ENCODE data around the gene EZH2. TPM values are rescaled to one million over a fixed set of nuclear protein-coding genes. Genes with fewer than 3 reads are reported as not detected.

The EZH2 gene
- total and polyA plus RNA-seq, 2 of the 4 experiments (the other 2 are of a cell fraction) = 13.1 to 19.8 TPM

- H4K5ac ChIP-seq (ENCODE audit: low read depth, low read length) = no peak overlapping the region
- no peak overlapping the region for H2AFZ ChIP-seq (replicated peaks; ENCODE audit: low read length, poor library complexity)
- H4K8ac ChIP-seq (ENCODE audit: low read depth in 2 of 2, low read length in 2 of 2) = no peak overlapping the region
- H3K23ac ChIP-seq (ENCODE audit: low read depth, low read length) = no peak overlapping the region
- H2BK5ac ChIP-seq (ENCODE audit: low read depth, low read length, poor library complexity, severe bottlenecking) = no peak overlapping the region
- no peak for TF ChIP-seq POLR2A (IDR thresholded peaks at IDR 0.05; ENCODE audit: low read depth, low read length)
- TF ChIP-seq CEBPB (IDR thresholded peaks at IDR 0.05; ENCODE audit: low read depth, low read length) = no peak
- no peak for TF ChIP-seq CTCF (conservative IDR thresholded peaks at IDR 0.05; ENCODE audit: low read depth, low read length)
- no peak for TF ChIP-seq CHD1 (IDR thresholded peaks at IDR 0.05; ENCODE audit: low read depth, low read length)
- no peak for TF ChIP-seq ELK1 (IDR thresholded peaks at IDR 0.05; ENCODE audit: borderline replicate concordance, low read depth, low read length)
- TF ChIP-seq NFE2L2 (IDR thresholded peaks at IDR 0.05; ENCODE audit: low read depth, low read length) = no peak
- no peak overlapping the region for H3K9ac ChIP-seq (ENCODE audit: low read depth, low read length)
- H3K9me3 ChIP-seq (ENCODE audit: control insufficient read depth, insufficient read depth, low read length) = no peaks in the 10 kb centered on the region
- dilution Hi-C loops (cut with HindIII; ENCODE audit: low sequenced_read_pairs, unreplicated experiment) = no loop called here
- CTCF ChIA-PET = no interaction called here
- POLR2A ChIA-PET (ENCODE audit: unreplicated experiment) = no interaction called here
- no peak for ATAC-seq (ENCODE audit: low read depth)
- intact Hi-C loops (cut with micrococcal nuclease) = loop anchor here (5.0 kb wide), 1 partner anchor 117 kb away; no protein-coding TSS in a partner anchor
- peaks cover 2 to 4% of the 10 kb centered on the region in 2 experiments; a peak in 3 of 4 replicates for H3K79me1 ChIP-seq (ENCODE audit: low read depth in 1 of 2, low read length in 2 of 2)
- no peak overlapping the region for H4K91ac ChIP-seq (ENCODE audit: insufficient read depth, low read depth, low read length)
- BruUV-seq (replicated peaks) = no TSS peak
- H3K27me3 ChIP-seq (ENCODE audit: control insufficient read depth, insufficient read depth, low read length) = no peaks in the 10 kb centered on the region
- no peak overlapping the region for H2AK9ac ChIP-seq (replicated peaks; ENCODE audit: low read depth, low read length, poor library complexity)
- no peak overlapping the region for H3K18ac ChIP-seq (ENCODE audit: low read depth, low read length)
- no CpG with 5 or more reads among the region's 2 CpGs for WGBS, 2 experiments (ENCODE audit: extremely low coverage in 2 of 2, insufficient read length in 1 of 2)
- no peak for DNase-seq
- H3K4ac ChIP-seq (ENCODE audit: low read depth, low read length) = no peak overlapping the region
- H2BK15ac ChIP-seq (ENCODE audit: low read depth, low read length) = no peak overlapping the region
- in situ Hi-C loops (cut with MboI; ENCODE audit: low sequenced_read_pairs) = no loop called here
- no peak overlapping the region for H2BK120ac ChIP-seq (ENCODE audit: low read depth, low read length)
- H3K36me3 ChIP-seq (ENCODE audit: control insufficient read depth, insufficient read depth, low read length) = peaks cover 5% of the 10 kb centered on the region; the same call in 1 of the 2 replicates
- H2AK5ac ChIP-seq (ENCODE audit: low read depth, low read length) = no peak overlapping the region
- H3K14ac ChIP-seq (replicated peaks; ENCODE audit: low read depth, low read length) = no peak overlapping the region
- H3K4me1 ChIP-seq (ENCODE audit: control insufficient read depth, insufficient read depth, low read length) = peaks cover 2% of the 10 kb centered on the region; the same call in 1 of the 2 replicates
- H3K9me1 ChIP-seq (ENCODE audit: insufficient read depth, low read length) = peaks cover 3% of the 10 kb centered on the region
- no peak overlapping the region for H2BK20ac ChIP-seq (ENCODE audit: low read depth, low read length)
- H3K4me3 ChIP-seq (ENCODE audit: insufficient read depth, low read depth, low read length) = no peak overlapping the region
- no peak overlapping the region for H3K56ac ChIP-seq (ENCODE audit: extremely low read depth, insufficient read depth, low read length)
- H4K20me1 ChIP-seq (ENCODE audit: insufficient read depth, low read length) = no peaks in the 10 kb centered on the region
- no peak overlapping the region for H3K27ac ChIP-seq (ENCODE audit: insufficient read depth, low read length)
- no peak overlapping the region for H3K4me2 ChIP-seq (ENCODE audit: low read depth, low read length)
These were observed 59.2 kb downstream of the EZH2 start for GRCh38 chr7:148824864-148825263.
